SH-SY5Y (cell line): ENCODE measurements around the gene ATAD1.

ENCODE experiments used
- GATA2 ChIP-seq: IDR thresholded peaks from 2 replicates; pipeline ENCODE4 v1.6.1; 2011; ENCODE audit warnings: mild to moderate bottlenecking, low read depth, low read length
- GATA3 ChIP-seq: IDR thresholded peaks from 2 replicates; pipeline ENCODE4 v1.6.1; 2011; ENCODE audit warnings: low read depth, mild to moderate bottlenecking, low read length, moderate library complexity

DNA sequence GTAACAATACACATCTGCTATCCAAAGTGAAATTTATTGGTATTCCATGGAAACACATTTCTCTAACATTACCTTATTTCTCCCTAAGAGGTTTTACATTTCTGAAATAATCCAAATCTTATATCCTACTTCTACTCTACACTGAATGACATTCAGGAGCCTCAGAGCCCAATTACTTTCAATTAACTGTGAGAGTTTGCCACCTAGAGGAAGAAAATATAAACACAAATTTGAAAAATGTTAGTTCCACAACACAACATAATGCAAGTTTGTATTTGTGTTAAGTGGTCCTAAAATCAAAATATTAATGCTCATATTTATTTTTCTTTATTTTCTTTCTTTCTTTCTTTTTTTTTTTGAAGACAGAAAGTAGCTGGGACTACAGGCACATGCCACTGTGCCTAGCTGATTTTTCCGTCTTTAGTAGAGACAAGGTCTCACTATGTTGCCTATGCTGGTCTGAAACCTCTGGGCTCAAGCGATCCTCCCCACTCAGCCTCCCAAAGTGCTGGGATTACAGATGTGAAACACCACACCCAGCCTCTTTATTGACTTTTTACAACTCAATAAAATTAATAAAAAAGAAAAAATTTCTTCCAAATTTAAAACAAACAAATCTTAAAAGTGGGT, 46.0 kb downstream of the ATAD1 start:
- TF ChIP-seq GATA2 (no peak), GATA3 (no peak)
